Psoas muscle (tissue), 8 donors: ENCODE results near the gene NEU4. TPM values are rescaled to one million over a fixed set of nuclear protein-coding genes. Genes with fewer than 3 reads are reported as not detected.
"Not testable (repeated sequence)": the region's sequence is repeated elsewhere in the genome, so short reads cannot be mapped to it uniquely, and the experiment has no call there.

Experiments used
- ATAC-seq, 4 donors: fragments of 200-7000 bp; cut with Tn5 transposase; one replicate each; pipeline ENCODE4 v1.9.1; 2020; ENCODE audit warnings: moderate library complexity in 3 of 4, mild to moderate bottlenecking in 2 of 4
- DNase-seq, 2 donors: peaks; one replicate each; pipeline ENCODE4 v3.0.0-alpha.2; 2020
- H3K27ac ChIP-seq: fragments of 200-600 bp; one replicate; pipeline ENCODE4 v1.8.0; 2022
- H3K27me3 ChIP-seq, 3 donors: fragments of 200-600 bp in 1 of 3; one replicate each; pipeline versions ENCODE4 v1.6.1 to v1.8.0; 2013 to 2022; ENCODE audit warnings: low read length in 2 of 3, mild to moderate bottlenecking in 2 of 3, moderate library complexity in 1 of 3; ENCODE audit not compliant: insufficient read depth in 3 of 3
- H3K36me3 ChIP-seq, 2 donors: fragments of 200-600 bp in 1 of 2; one replicate each; pipeline versions ENCODE4 v1.6.1 to v1.8.0; 2013 to 2022; ENCODE audit warnings: low read depth in 1 of 2, mild to moderate bottlenecking in 1 of 2, moderate library complexity in 1 of 2; ENCODE audit not compliant: insufficient read depth in 1 of 2
- H3K4me1 ChIP-seq: fragments of 200-600 bp; one replicate; pipeline ENCODE4 v1.8.0; 2022
- H3K4me3 ChIP-seq: fragments of 200-600 bp; one replicate; pipeline ENCODE4 v1.8.0; 2022; ENCODE audit warnings: mild to moderate bottlenecking
- H3K9me3 ChIP-seq: fragments of 200-600 bp; one replicate; pipeline ENCODE4 v1.8.0; 2022
- WGBS, 3 donors: extraction: QIAGEN DNeasy Blood & Tissue Kit; methylation state at CpG; one replicate each; pipeline versions ENCODE4 v1.1.6 to v1.1.7; 2013; 5-methylcytosine and 5-hydroxymethylcytosine counted together
- intact Hi-C, 2 donors: fragments of 100-400 bp; cut with DNase I; formaldehyde crosslinking; loops; one replicate each; pipeline versions ENCODE4 v1.11.0 to v1.14.2; 2022
- polyA plus RNA-seq, 3 donors: library from polyadenylated mRNA; stranded (reverse); fragments of 200-250 nt; gene quantifications; one replicate each; pipeline ENCODE4 v1.2.3, GENCODE V29; 2013
- total RNA-seq, 4 donors: library from RNA; stranded (reverse); fragmentation: NEBNext Ultra II Directional in 2 of 4; extraction: Animal tissue kit (Norgen Biotek cat#: 25700) in 2 of 4; gene quantifications; one replicate each; pipeline versions ENCODE4 v1.2.1 to v1.2.4, GENCODE V29; 2021 to 2023
- TF ChIP-seq, protein P1 (sequence below): fragments of 200-600 bp; IDR thresholded peaks from one replicate; pipeline ENCODE4 v1.8.0; 2022; ENCODE audit warnings: antibody characterized with exemption
- donor health status: healthy with polysubstance abuse.
- donor health status: DM: no; HTN: no; CAD: no; lungs with moderate emphysema.
- donor health status: Bipolar disorder and iron deficiency.
- donor health status: healthy.
- donor health status: DM: yes; HTN: yes; CAD: no.
- donor health status: DM: no; HTN: no; CAD: no.
- donor health status: DM: no; HTN: no; CAD: no.
- donor health status: DM: yes; HTN: yes; CAD: no.

NEU4 gene
- total and polyA plus RNA-seq, 7 donors: 0.44 to 54.6 (median 7.5) TPM

DNA sequence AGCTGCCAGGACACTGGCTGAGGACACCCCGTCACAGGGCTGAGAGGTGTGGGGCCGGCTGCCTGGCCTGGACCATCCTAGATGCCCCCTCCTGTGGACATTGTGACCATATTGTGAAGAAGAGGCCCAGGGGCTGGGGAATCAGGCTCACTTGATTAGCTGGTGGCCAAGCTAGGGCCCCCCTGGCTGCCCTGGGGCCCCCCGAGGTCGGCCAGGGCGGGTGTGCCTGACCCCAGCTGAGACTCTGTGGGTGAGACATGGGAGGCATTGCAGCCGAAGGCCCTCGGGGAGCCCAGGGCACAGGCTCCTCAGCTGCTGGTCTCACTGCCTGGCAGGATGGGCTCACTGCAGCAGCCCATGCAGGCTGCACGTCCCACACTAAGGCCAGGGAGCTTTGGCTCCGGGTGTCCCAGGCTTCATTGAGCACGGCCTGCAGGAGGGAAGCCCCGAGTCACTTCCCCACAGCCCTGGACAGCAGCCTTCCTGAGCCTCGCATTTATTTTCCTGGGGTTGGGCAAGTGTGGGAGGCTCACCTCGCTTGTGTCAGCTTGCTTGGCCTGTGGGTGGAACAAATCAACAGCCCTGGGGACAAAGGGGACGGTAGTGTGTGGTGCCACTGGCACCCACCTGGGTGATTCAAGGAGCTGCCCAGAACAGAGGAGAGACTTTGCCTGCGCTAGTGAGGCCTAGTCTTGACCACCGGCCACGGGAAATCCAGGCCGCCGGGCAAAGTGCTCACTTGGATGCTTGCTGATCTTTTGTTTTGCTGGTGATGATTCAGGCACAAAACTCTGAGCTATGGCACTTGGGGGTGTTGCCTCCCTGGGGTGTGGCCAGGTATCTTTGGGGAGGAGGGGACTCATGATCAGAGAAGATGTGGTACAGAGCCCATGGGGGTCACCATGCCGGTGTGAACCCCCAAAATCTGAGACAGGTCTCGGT, 31.0 kb upstream of the NEU4 start:
- Histone ChIP-seq H3K9me3 (no peaks in the 10 kb centered on the region), H3K36me3 (no peaks in the 10 kb centered on the region), H3K4me1 (no peaks in the 10 kb centered on the region), H3K27me3 (peaks cover 0 to 20% (median 4%) of the 10 kb centered on the region in 3 donors), H3K4me3 (no peak overlapping the region), H3K27ac (no peak overlapping the region)
- ATAC-seq: no peak
- TF ChIP-seq, protein P1, sequence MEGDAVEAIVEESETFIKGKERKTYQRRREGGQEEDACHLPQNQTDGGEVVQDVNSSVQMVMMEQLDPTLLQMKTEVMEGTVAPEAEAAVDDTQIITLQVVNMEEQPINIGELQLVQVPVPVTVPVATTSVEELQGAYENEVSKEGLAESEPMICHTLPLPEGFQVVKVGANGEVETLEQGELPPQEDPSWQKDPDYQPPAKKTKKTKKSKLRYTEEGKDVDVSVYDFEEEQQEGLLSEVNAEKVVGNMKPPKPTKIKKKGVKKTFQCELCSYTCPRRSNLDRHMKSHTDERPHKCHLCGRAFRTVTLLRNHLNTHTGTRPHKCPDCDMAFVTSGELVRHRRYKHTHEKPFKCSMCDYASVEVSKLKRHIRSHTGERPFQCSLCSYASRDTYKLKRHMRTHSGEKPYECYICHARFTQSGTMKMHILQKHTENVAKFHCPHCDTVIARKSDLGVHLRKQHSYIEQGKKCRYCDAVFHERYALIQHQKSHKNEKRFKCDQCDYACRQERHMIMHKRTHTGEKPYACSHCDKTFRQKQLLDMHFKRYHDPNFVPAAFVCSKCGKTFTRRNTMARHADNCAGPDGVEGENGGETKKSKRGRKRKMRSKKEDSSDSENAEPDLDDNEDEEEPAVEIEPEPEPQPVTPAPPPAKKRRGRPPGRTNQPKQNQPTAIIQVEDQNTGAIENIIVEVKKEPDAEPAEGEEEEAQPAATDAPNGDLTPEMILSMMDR: no peak
- intact Hi-C loops: no loop called here
- no peak for DNase-seq
- 77 to 79% (median 77%) methylated on average over 19 to 21 of the region's 21 CpGs for WGBS, 3 donors

DNA sequence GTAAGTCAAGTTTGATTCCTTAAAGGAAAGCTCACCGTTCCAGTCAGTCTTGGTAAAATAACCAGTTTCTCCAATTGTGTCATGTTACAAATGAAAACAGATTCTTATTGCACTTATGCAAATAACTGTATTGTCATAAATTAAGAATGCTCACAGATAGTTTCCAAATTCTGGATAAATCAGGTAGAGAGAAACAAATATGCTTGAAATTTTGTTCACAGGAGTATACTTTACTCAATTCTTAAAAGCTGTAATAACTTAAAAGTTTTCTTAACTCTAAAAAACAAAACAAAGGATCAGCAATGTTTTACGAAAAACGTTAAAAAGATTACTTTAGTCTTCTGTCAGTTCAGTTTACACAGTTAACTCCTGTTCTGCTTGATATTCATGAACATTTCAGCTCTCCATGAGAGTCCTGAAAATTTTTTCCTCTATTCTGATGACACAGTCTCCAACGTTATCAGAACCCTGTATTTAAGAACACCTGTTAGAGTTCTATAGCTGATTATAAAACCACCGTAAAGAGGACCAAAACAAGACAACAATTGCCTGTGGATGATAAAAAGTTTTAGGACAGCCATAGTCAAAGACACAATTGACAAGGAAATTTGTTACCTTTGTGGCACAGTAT, 27.9 kb upstream of the NEU4 start:
- intact Hi-C loops: no loop called here
- H3K27ac ChIP-seq: no peak overlapping the region
- H3K9me3 ChIP-seq: no peaks in the 10 kb centered on the region
- H3K36me3 ChIP-seq: no peaks in the 10 kb centered on the region
- H3K27me3 ChIP-seq: no peaks in the 10 kb centered on the region
- H3K4me3 ChIP-seq: no peak overlapping the region
- H3K4me1 ChIP-seq: no peaks in the 10 kb centered on the region
- WGBS, 3 donors: 77 to 82% (median 78%) methylated on average over 5 of the region's 5 CpGs
- DNase-seq: no peak
- ATAC-seq: no peak
- TF ChIP-seq, protein P1: no peak

DNA sequence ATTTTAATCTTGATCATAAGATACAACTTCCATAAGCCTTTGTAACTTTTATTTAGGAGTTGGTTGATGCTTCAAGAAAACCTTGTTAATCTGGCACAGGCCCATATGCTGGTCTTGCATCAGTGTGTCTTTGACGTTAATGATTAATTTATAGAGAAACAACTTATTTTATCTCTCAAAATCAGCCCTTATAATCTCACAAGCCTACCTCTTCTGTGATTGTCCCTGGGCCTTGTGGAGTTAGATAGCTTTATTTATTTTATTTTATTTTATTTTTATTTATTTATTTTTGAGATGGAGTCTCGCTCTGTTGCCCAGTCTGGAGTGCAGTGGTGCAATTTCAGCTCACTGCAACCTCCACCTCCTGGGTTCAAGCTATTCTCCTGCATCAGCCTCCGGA, 26.9 kb upstream of the NEU4 start:
- WGBS, 3 donors: 92 to 96% (median 95%) methylated on average over 3 of the region's 3 CpGs
- H3K27me3 ChIP-seq, H3K4me3 ChIP-seq, intact Hi-C loops, H3K4me1 ChIP-seq, DNase-seq, H3K9me3 ChIP-seq, H3K36me3 ChIP-seq, H3K27ac ChIP-seq, ATAC-seq: not testable (repeated sequence)

DNA sequence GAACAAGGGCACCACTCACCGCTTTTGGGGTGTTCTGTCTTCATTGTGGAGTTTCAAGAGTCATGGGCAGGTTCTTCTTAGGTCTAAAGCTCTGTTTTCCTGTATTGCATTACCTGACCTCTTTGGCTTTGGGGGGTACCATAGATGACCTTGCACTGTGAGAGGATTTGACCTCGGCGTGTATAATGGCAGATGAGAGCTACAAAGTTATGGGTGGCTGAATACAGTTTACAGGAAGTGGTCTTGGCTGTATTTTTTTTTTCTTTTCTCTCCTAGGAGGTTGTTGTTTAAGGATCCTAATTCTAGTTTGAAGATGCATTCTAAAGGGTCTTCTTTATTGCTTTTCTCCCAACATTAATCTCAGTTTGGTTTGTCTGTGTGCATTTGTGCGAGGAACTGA, 20.9 kb upstream of the NEU4 start:
- intact Hi-C loops: no loop called here

DNA sequence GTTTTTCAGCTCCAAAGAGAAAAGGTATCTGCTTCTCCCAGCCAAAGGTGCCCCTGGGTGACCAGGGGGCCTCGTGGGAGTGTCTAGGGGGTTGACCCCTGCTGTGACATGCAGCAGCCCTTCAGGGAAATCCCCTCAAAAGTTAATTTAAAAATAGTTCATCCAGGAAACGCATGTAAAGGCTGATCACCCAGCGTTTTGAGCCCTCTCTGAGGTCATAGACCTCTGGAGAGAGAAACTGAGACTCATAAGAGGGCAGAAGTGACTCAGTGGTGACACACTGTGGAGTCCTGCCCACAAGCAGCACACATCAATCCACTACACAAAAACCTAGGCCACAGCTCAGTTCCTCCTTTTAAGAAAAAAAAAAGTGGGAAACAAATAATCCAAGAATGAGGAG, 20.4 kb upstream of the NEU4 start:
- Histone ChIP-seq H3K27me3 (no peaks in the 10 kb centered on the region), H3K9me3 (no peaks in the 10 kb centered on the region), H3K27ac (no peak overlapping the region), H3K4me1 (no peaks in the 10 kb centered on the region), H3K36me3 (no peaks in the 10 kb centered on the region), H3K4me3 (no peak overlapping the region)
- ATAC-seq (no peak), DNase-seq (no peak)
- 40 to 50% (median 45%) methylated on average over 3 of the region's 3 CpGs for WGBS, 3 donors
- TF ChIP-seq, protein P1: no peak
- intact Hi-C loops: no loop called here

More for the DNA sequence above, 20.9 kb upstream of the NEU4 start:
- DNase-seq (no peak), ATAC-seq (no peak)
- no peaks in the 10 kb centered on the region for H3K27me3 ChIP-seq
- H3K9me3 ChIP-seq: no peaks in the 10 kb centered on the region
- no peaks in the 10 kb centered on the region for H3K36me3 ChIP-seq
- H3K27ac ChIP-seq: no peak overlapping the region
- no peak overlapping the region for H3K4me3 ChIP-seq
- TF ChIP-seq, protein P1: no peak
- H3K4me1 ChIP-seq: no peaks in the 10 kb centered on the region
- 88 to 89% (median 88%) methylated on average over 4 of the region's 4 CpGs for WGBS, 3 donors

DNA sequence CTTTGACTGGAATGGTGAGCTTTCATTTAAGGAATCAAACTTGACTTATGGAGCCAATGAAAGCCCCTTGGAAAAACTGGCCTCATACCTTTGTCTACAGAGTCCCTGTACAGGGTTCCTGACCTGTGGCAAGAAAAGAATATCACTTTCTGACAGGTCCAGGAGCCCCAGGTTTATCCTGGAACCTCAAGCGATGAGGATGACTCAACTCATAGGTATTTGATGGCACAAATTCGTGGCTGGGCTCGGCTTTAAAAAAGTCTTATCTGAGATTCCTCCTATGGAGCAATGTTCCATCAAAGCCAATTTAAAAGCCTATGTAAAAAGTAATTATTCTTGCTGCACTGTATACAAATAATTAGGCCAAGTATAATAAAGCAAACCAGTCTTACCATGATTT, 17.6 kb upstream of the NEU4 start:
- H3K9me3 ChIP-seq, intact Hi-C loops, DNase-seq, H3K36me3 ChIP-seq, H3K4me1 ChIP-seq, ATAC-seq, H3K27ac ChIP-seq, H3K4me3 ChIP-seq, H3K27me3 ChIP-seq: not testable (repeated sequence)
- 41 to 52% (median 47%) methylated on average over 3 of the region's 3 CpGs for WGBS, 3 donors
